Peyer's patch (tissue), 4 donors: Measurements from ENCODE around the gene ZNF582. TPM values are rescaled to one million over a fixed set of nuclear protein-coding genes. Genes with fewer than 3 reads are reported as not detected.

ENCODE experiments used
- DNase-seq, 3 donors: peaks; one replicate each; pipeline ENCODE4 v3.0.0-alpha.2; 2017 to 2019
- H3K27ac ChIP-seq, 4 donors: fragments of 200-600 bp; sonication (generic); one replicate each; pipeline ENCODE4 v1.5.1; 2016 to 2019
- H3K27me3 ChIP-seq, 2 donors: fragments of 200-600 bp; sonication (generic); one replicate each; pipeline ENCODE4 v1.5.1; 2019
- H3K36me3 ChIP-seq, 3 donors: fragments of 200-600 bp; sonication (generic); one replicate each; pipeline ENCODE4 v1.5.1; 2016 to 2019
- H3K4me1 ChIP-seq, 4 donors: fragments of 200-600 bp; sonication (generic); one replicate each; pipeline ENCODE4 v1.5.1; 2016 to 2019
- H3K4me3 ChIP-seq, 4 donors: fragments of 200-600 bp; sonication (generic); 1 replicate in 3 of 4; 2 replicates in 1 of 4; pipeline ENCODE4 v1.5.1; 2016 to 2019; ENCODE audit warnings: mild to moderate bottlenecking in 1 of 4
- H3K9me3 ChIP-seq, 4 donors: fragments of 200-600 bp; sonication (generic); one replicate each; pipeline ENCODE4 v1.5.1; 2016 to 2019; ENCODE audit warnings: mild to moderate bottlenecking in 1 of 4
- POLR2A ChIP-seq, 2 donors: fragments of 450-650 bp; IDR thresholded peaks; one replicate each; pipeline ENCODE4 v1.5.1; 2017; ENCODE audit warnings: antibody characterized with exemption in 2 of 2, mild to moderate bottlenecking in 2 of 2, moderate library complexity in 2 of 2
- total RNA-seq, 4 donors: library from RNA; depleted of rRNA; stranded (reverse); fragments of >200 nt; gene quantifications; one replicate each; pipeline ENCODE4 v1.1.0, GENCODE V29; 2016
- TF ChIP-seq, protein P1 (sequence below), 6 experiments: fragments of 450-650 bp in 4 of 6; fragments of 200-600 bp in 2 of 6; sonication (generic) in 1 of 6; IDR thresholded peaks; one replicate each; pipeline ENCODE4 v1.5.1; 2017 to 2019; ENCODE audit warnings: antibody characterized with exemption in 6 of 6, mild to moderate bottlenecking in 3 of 6, moderate library complexity in 1 of 6

The ZNF582 gene
- total RNA-seq, 4 donors from 2014 or later: 1.9 to 10.7 (median 3.0) TPM

DNA sequence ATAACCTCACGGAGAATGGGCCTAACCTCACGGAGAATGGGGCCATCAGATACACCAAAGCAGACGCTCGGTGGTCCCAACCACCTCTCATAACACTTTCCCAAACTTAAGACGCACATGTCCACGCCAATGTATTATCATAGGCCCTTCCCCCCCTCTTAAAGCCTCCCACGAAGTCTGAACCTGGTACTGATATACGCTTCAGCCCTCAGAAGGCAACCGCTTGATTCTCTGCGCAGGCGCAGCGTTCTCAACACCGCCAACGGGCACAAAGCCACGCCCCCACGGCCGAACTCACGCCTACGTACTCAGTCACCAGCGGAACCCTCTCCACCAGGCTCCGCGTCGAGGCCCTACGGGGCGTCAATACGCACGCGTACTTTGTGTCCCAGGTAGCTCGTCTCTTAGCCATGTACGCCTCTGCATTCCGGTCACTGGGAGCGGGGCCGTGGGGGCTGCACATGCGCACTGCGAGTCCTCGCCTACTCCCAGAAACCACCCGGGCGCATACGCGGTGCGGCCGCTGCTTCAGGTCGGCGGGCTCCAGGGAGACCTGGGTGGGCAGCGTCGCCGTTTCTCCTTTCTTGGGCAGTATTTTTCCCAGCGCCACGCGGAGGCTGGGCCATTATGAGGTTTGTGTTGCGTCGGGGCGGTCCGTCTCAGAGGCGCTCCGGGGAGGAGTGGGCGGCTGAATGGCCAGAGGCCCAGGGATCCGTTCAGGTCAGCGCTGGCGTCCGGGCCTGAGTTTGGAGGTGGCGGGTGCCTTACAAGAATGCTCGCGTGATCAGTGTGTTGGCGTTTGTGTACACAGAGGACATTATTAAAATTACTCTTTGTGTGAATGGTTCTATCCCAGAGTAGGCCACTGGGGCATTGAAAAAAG, 25.3 kb downstream of the ZNF582 start:
- Histone ChIP-seq H3K9me3 (peaks cover 0 to 16% (median 0%) of the 10 kb centered on the region in 4 donors), H3K27me3 (no peaks in the 10 kb centered on the region), H3K4me3 (peak overlapping the region; percentile 50 to 68 (median 57)), H3K4me1 (no peaks in the 10 kb centered on the region), H3K36me3 (no peaks in the 10 kb centered on the region), H3K27ac (peak overlapping the region; percentile 63 to 82 (median 78))
- DNase-seq: peak; percentile 74 to 93 (median 82)
- TF ChIP-seq, protein P1, sequence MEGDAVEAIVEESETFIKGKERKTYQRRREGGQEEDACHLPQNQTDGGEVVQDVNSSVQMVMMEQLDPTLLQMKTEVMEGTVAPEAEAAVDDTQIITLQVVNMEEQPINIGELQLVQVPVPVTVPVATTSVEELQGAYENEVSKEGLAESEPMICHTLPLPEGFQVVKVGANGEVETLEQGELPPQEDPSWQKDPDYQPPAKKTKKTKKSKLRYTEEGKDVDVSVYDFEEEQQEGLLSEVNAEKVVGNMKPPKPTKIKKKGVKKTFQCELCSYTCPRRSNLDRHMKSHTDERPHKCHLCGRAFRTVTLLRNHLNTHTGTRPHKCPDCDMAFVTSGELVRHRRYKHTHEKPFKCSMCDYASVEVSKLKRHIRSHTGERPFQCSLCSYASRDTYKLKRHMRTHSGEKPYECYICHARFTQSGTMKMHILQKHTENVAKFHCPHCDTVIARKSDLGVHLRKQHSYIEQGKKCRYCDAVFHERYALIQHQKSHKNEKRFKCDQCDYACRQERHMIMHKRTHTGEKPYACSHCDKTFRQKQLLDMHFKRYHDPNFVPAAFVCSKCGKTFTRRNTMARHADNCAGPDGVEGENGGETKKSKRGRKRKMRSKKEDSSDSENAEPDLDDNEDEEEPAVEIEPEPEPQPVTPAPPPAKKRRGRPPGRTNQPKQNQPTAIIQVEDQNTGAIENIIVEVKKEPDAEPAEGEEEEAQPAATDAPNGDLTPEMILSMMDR (IDR thresholded peaks at IDR 0.05): no peak
- TF ChIP-seq POLR2A (IDR thresholded peaks at IDR 0.05): no peak

DNA sequence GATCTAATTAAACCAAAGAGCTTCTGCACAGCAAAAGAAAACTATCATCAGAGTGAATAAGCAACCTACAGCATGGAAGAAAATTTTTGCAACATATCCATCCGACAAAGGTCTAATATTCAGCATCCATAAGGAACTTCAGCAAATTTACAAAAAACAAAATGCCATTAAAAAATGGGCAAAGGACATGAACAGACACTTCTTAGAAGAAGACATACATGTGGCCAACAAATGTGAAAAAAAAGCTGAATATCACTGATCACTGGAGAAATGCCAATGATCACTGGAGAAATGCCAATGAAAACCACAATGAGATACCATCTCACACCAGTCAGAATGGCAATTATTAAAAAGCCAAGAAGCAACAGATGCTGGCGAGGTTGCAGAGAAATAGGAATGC, 32.5 kb downstream of the ZNF582 start:
- Histone ChIP-seq H3K27me3 (no peaks in the 10 kb centered on the region), H3K9me3 (peaks cover 0 to 23% (median 2%) of the 10 kb centered on the region in 4 donors), H3K4me1 (no peaks in the 10 kb centered on the region), H3K36me3 (no peaks in the 10 kb centered on the region), H3K4me3 (no peak overlapping the region), H3K27ac (no peak overlapping the region)
- DNase-seq: no peak
- TF ChIP-seq POLR2A (IDR thresholded peaks at IDR 0.05): no peak
- TF ChIP-seq, protein P1 (IDR thresholded peaks at IDR 0.05): no peak

DNA sequence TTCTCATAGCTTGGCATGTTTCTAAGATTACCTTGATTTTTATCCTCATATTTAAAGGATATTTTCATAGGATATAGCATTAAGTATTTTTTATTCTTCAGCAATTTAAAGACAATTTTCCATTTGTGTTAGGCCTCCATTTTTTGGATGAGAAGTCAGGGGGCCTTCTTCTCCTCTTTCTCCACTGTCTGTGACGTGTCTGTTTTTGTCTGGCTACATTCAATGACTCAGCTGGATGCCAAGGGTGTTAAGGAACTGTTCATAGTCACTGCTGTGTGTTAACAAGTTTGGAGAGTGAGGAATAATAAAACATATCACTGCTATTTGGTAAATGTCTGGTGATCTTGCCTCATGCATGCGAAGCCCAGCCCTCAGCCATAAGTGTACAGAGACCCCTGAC, 36.4 kb downstream of the ZNF582 start:
- Histone ChIP-seq H3K27ac (no peak overlapping the region), H3K27me3 (no peaks in the 10 kb centered on the region)
- no peak for DNase-seq

DNA sequence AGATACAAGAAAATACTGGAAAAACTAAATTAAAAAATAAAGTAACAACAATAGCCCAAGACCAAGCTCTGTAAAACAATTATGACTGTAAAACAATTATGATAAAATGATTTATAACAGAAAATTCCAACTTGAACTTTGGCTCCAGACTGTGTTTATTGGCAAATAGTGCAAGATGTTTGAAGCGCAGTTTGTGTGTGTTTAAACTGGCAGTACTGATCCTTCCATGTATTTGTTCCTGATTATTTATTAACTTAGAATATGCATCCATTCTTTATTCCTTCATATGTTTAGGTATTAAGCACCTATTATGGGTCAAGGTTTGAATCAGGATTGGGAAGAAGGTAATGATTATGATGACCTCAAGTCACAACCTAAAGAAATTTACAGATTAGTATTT, 37.8 kb downstream of the ZNF582 start:
- TF ChIP-seq, protein P1 (IDR thresholded peaks at IDR 0.05): no peak
- no peak for TF ChIP-seq POLR2A (IDR thresholded peaks at IDR 0.05)
- Histone ChIP-seq H3K27me3 (no peaks in the 10 kb centered on the region), H3K9me3 (no peaks in the 10 kb centered on the region), H3K4me1 (no peaks in the 10 kb centered on the region), H3K4me3 (no peak overlapping the region), H3K27ac (no peak overlapping the region), H3K36me3 (no peaks in the 10 kb centered on the region)
- no peak for DNase-seq

More for the DNA sequence above, 36.4 kb downstream of the ZNF582 start:
- Histone ChIP-seq H3K4me1 (no peaks in the 10 kb centered on the region), H3K4me3 (no peak overlapping the region), H3K9me3 (peaks cover 0 to 12% (median 0%) of the 10 kb centered on the region in 4 donors), H3K36me3 (no peaks in the 10 kb centered on the region)
- no peak for TF ChIP-seq POLR2A (IDR thresholded peaks at IDR 0.05)
- TF ChIP-seq, protein P1 (IDR thresholded peaks at IDR 0.05): no peak

DNA sequence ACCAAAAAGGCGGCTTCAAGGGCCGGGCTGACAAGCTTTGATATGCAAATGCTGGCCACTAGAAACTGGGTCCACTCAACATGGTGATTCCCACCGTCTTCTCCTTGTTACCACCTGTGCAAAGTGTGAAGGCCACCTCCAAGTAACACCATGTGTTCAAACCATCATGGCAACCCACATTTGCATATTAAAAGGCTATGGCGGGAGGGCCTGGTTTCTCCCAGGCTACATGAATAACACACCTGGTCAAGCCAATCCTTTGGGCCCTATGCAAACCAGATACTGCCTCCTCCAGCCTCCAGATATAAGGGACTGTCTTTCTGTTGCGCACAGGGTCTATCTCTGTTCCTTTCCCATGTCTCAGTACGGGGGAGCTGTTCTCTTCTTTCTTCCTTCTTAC, 42.1 kb downstream of the ZNF582 start:
- no peak overlapping the region for H3K27ac ChIP-seq
- H3K4me1 ChIP-seq: no peaks in the 10 kb centered on the region
- no peaks in the 10 kb centered on the region for H3K27me3 ChIP-seq
- no peaks in the 10 kb centered on the region for H3K36me3 ChIP-seq
- no peak overlapping the region for H3K4me3 ChIP-seq
- no peak for DNase-seq
- TF ChIP-seq, protein P1 (IDR thresholded peaks at IDR 0.05): no peak
- TF ChIP-seq POLR2A (IDR thresholded peaks at IDR 0.05): no peak
- no peaks in the 10 kb centered on the region for H3K9me3 ChIP-seq
